Measurements from ENCODE around the gene ANTXR1. TPM values are rescaled to one million over a fixed set of nuclear protein-coding genes. Genes with fewer than 3 reads are reported as not detected.

The ANTXR1 gene
- total RNA-seq, 1 experiment from 2014 or later = 181 TPM

DNA sequence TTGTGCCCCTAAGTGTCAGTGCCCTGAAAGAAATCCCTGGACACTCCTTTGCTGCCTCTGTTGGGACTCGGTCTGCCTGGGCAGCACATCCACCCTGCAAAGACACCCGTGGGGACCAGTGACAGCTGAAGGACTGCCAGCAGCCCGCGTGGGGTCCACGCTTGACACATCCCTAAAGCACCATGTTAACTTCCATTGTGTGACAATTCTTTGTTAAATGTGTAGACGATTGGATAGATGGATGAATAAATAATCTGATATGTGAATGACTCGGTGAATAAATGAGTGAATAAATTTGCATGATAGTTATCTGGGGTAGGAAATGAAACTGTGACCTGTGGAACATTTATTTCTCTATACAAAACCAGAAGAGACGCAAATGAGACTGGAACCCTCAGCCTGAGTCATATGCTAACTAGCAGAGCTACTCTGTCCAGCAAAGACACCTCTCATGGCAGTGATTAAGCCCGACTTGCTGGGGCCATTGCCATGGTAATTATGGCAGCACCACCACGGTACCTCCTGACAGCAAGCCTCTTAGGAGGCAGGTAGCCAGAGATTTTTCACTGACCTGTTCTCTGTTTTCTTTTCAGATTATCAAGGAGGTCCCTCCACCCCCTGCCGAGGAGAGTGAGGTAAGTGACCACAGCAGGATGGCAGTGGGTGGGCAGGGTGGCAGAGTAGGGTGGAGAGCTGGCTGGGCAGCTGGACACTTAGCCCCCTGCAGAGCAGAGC lies 156.8 kb downstream of the ANTXR1 start:
- CTCF ChIA-PET = no interaction called here
- no peak overlapping the region for H3K4me3 ChIP-seq (ENCODE audit: low read depth, low read length, poor library complexity, severe bottlenecking)
- DNase-seq (ENCODE audit: low spot score) = no peak
- intact Hi-C loops (cut with micrococcal nuclease; ENCODE audit: unreplicated experiment) = no loop called here
- BruUV-seq (replicated peaks) = no TSS peak
- peaks cover 10% of the 10 kb centered on the region for H3K4me1 ChIP-seq (ENCODE audit: insufficient read depth, low read length, poor library complexity, severe bottlenecking)
- TF ChIP-seq EZH2 (IDR thresholded peaks at IDR 0.05; ENCODE audit: borderline replicate concordance, low read depth, low read length, poor library complexity, severe bottlenecking) = no peak
- TF ChIP-seq, protein P1, sequence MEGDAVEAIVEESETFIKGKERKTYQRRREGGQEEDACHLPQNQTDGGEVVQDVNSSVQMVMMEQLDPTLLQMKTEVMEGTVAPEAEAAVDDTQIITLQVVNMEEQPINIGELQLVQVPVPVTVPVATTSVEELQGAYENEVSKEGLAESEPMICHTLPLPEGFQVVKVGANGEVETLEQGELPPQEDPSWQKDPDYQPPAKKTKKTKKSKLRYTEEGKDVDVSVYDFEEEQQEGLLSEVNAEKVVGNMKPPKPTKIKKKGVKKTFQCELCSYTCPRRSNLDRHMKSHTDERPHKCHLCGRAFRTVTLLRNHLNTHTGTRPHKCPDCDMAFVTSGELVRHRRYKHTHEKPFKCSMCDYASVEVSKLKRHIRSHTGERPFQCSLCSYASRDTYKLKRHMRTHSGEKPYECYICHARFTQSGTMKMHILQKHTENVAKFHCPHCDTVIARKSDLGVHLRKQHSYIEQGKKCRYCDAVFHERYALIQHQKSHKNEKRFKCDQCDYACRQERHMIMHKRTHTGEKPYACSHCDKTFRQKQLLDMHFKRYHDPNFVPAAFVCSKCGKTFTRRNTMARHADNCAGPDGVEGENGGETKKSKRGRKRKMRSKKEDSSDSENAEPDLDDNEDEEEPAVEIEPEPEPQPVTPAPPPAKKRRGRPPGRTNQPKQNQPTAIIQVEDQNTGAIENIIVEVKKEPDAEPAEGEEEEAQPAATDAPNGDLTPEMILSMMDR (conservative IDR thresholded peaks at IDR 0.05; ENCODE audit: low read depth, low read length) = no peak
- POLR2A ChIA-PET (ENCODE audit: low non-redundant PET) = no interaction called here
- H3K27me3 ChIP-seq (replicated peaks; ENCODE audit: insufficient read depth, low read depth, low read length, poor library complexity) = no peaks in the 10 kb centered on the region
- H3K27ac ChIP-seq (ENCODE audit: low read depth, low read length, poor library complexity, severe bottlenecking) = no peak overlapping the region
- no peaks in the 10 kb centered on the region for H3K36me3 ChIP-seq (ENCODE audit: insufficient read depth, low read length, poor library complexity, severe bottlenecking)
- H3K9me3 ChIP-seq (ENCODE audit: low read depth, low read length, poor library complexity, severe bottlenecking) = no peaks in the 10 kb centered on the region

DNA sequence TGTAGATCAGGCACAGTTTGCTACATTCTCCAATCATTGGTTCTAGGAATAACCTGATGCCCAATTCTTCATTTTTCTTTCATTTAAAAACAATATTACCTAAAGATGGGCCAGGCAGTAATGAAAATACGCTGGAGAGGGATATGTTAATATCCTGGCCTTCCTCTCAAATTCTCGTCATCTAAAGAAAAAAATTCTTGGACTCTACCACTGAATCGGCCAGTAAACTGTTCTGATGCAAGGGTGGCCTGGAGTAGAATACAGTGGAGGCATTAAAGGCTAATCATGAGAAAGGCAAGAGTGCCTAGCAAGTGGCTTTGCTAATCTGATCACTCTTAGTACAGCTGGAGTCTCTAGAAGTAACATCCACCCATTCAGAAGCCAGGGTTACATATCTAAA lies 157.7 kb downstream of the ANTXR1 start:
- intact Hi-C loops (cut with micrococcal nuclease; ENCODE audit: unreplicated experiment) = no loop called here
- H3K27ac ChIP-seq (ENCODE audit: low read depth, low read length, poor library complexity, severe bottlenecking) = no peak overlapping the region
- POLR2A ChIA-PET (ENCODE audit: low non-redundant PET) = no interaction called here
- CTCF ChIA-PET = no interaction called here
- BruUV-seq (replicated peaks) = no TSS peak
- no peak for DNase-seq (ENCODE audit: low spot score)
- no peak overlapping the region for H3K4me3 ChIP-seq (ENCODE audit: low read depth, low read length, poor library complexity, severe bottlenecking)
- H3K27me3 ChIP-seq (replicated peaks; ENCODE audit: insufficient read depth, low read depth, low read length, poor library complexity) = no peaks in the 10 kb centered on the region
- no peak for TF ChIP-seq EZH2 (IDR thresholded peaks at IDR 0.05; ENCODE audit: borderline replicate concordance, low read depth, low read length, poor library complexity, severe bottlenecking)
- TF ChIP-seq, protein P1 (conservative IDR thresholded peaks at IDR 0.05; ENCODE audit: low read depth, low read length) = no peak
- peaks cover 10% of the 10 kb centered on the region for H3K4me1 ChIP-seq (ENCODE audit: insufficient read depth, low read length, poor library complexity, severe bottlenecking)
- no peaks in the 10 kb centered on the region for H3K9me3 ChIP-seq (ENCODE audit: low read depth, low read length, poor library complexity, severe bottlenecking)
- no peaks in the 10 kb centered on the region for H3K36me3 ChIP-seq (ENCODE audit: insufficient read depth, low read length, poor library complexity, severe bottlenecking)

DNA sequence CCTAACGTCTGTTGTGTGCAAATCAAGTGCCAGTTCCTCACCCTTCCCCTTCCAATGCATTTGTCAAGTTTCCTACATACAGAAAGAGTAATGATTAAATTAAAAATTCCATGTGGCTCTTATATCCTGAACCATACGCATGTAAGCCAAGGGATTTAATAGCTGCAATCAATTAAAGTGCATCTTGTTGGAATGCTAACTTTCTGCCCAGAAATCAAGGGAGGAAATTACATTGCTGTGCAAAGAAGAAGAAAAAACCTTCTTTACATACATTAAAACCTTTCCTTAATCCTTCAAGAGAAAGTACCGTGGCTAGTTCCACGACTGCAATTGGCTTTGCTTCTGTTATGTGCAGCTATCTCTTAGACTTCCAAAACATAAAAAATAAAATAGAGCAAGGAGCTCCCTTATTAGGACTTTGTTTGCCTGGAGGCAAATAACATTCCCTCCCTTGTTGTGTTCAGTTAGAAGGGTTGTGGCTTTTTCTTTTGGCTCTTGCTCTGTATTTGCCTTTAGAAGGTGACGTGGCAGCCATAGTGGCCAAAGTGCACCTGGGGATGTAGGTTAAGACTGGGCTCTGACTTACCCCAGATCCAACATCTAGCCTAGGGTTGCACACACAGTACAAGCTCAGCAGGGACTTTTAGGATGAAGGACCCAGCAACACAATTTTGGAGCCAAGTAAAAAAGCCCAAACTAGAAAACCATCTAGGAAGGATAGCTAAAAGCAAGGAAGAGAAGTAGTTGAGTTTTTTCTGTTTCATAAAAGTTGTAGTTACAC lies 158.3 kb downstream of the ANTXR1 start:
- H3K27ac ChIP-seq (ENCODE audit: low read depth, low read length, poor library complexity, severe bottlenecking) = no peak overlapping the region
- peak; percentile 18 for DNase-seq (ENCODE audit: low spot score)
- no peak overlapping the region for H3K4me3 ChIP-seq (ENCODE audit: low read depth, low read length, poor library complexity, severe bottlenecking)
- TF ChIP-seq, protein P1 (conservative IDR thresholded peaks at IDR 0.05; ENCODE audit: low read depth, low read length) = no peak
- no peak for TF ChIP-seq EZH2 (IDR thresholded peaks at IDR 0.05; ENCODE audit: borderline replicate concordance, low read depth, low read length, poor library complexity, severe bottlenecking)
- ChIA-PET CTCF (no interaction called here), POLR2A (ENCODE audit: low non-redundant PET) (interaction anchor here (0.6 kb wide), 1 partner anchor 35 kb away, joined by 3 read pairs; no protein-coding TSS in a partner anchor)
- no peaks in the 10 kb centered on the region for H3K9me3 ChIP-seq (ENCODE audit: low read depth, low read length, poor library complexity, severe bottlenecking)
- no peaks in the 10 kb centered on the region for H3K27me3 ChIP-seq (replicated peaks; ENCODE audit: insufficient read depth, low read depth, low read length, poor library complexity)
- BruUV-seq (replicated peaks) = no TSS peak
- peaks cover 10% of the 10 kb centered on the region for H3K4me1 ChIP-seq (ENCODE audit: insufficient read depth, low read length, poor library complexity, severe bottlenecking)
- H3K36me3 ChIP-seq (ENCODE audit: insufficient read depth, low read length, poor library complexity, severe bottlenecking) = no peaks in the 10 kb centered on the region
- intact Hi-C loops (cut with micrococcal nuclease; ENCODE audit: unreplicated experiment) = no loop called here

Data from A673 (cell line).